HepG2 (cell line): ENCODE measurements around the gene ZNF644. TPM values are rescaled to one million over a fixed set of nuclear protein-coding genes. Genes with fewer than 3 reads are reported as not detected.
A peak's percentile ranks its signal among the peaks of the same experiment; 100 is the strongest.

Experiments
- CHD4 ChIP-seq: fragments of 200-600 bp; sonication (generic); IDR thresholded peaks from 2 replicates; pipeline ENCODE4 v1.7.0; 2017; ENCODE audit warnings: mild to moderate bottlenecking, low read length, borderline replicate concordance
- CREB3 ChIP-seq: sonication (generic); formaldehyde crosslinking; IDR thresholded peaks from 2 replicates; pipeline ENCODE4 v1.5.0; 2020; ENCODE audit warnings: missing genetic modification reagents
- CTCF ChIP-seq: sonication (generic); formaldehyde crosslinking; IDR thresholded peaks from 2 replicates; pipeline ENCODE4 v1.5.0; 2020; ENCODE audit warnings: mild to moderate bottlenecking, missing genetic modification reagents, moderate library complexity
- HDAC6 ChIP-seq: fragments of 200-600 bp; sonication (generic); IDR thresholded peaks from 2 replicates; pipeline ENCODE4 v1.7.0; 2017; ENCODE audit warnings: mild to moderate bottlenecking, antibody characterized with exemption, low read length, low read depth
- HHEX ChIP-seq: IDR thresholded peaks from 2 replicates; pipeline ENCODE4 v1.6.1; 2016; ENCODE audit warnings: control low read depth
- IRF1 ChIP-seq: sonication (generic); formaldehyde crosslinking; IDR thresholded peaks from 2 replicates; pipeline ENCODE4 v1.4.0; 2020; ENCODE audit warnings: low read depth, mild to moderate bottlenecking, missing genetic modification reagents
- KAT2B ChIP-seq: fragments of 150-350 bp; IDR thresholded peaks from 2 replicates; pipeline ENCODE4 v1.6.1; 2014; ENCODE audit warnings: low read depth, low read length, borderline replicate concordance
- KMT2A ChIP-seq: sonication (generic); formaldehyde crosslinking; IDR thresholded peaks from 2 replicates; pipeline ENCODE4 v1.4.0; 2020; ENCODE audit warnings: missing genetic modification reagents
- NFIC ChIP-seq: IDR thresholded peaks from 2 replicates; pipeline ENCODE4 v1.6.1; 2012; ENCODE audit warnings: mild to moderate bottlenecking, low read length, inconsistent platforms
- RXRB ChIP-seq: IDR thresholded peaks from 2 replicates; pipeline ENCODE4 v1.6.1; 2016; ENCODE audit warnings: borderline replicate concordance, missing genetic modification reagents, missing compliant biosample characterization
- SETDB1 ChIP-seq: sonication (generic); formaldehyde crosslinking; IDR thresholded peaks from 2 replicates; pipeline ENCODE4 v1.5.1; 2020; ENCODE audit warnings: missing genetic modification reagents, mild to moderate bottlenecking, borderline replicate concordance
- STAG1 ChIP-seq: sonication (generic); formaldehyde crosslinking; IDR thresholded peaks from 2 replicates; pipeline ENCODE4 v1.4.0; 2020; ENCODE audit warnings: missing genetic modification reagents
- ZBTB34 ChIP-seq: sonication (generic); formaldehyde crosslinking; IDR thresholded peaks from 2 replicates; pipeline ENCODE4 v1.8.0; 2022; ENCODE audit warnings: mild to moderate bottlenecking, missing genetic modification reagents
- ZNF234 ChIP-seq: sonication (generic); formaldehyde crosslinking; conservative IDR thresholded peaks from 2 replicates; pipeline ENCODE4 v1.5.1; 2020; ENCODE audit warnings: mild to moderate bottlenecking, missing genetic modification reagents
- ZNF274 ChIP-seq: sonication (generic); formaldehyde crosslinking; IDR thresholded peaks from 2 replicates; pipeline ENCODE4 v1.5.1; 2020; ENCODE audit warnings: mild to moderate bottlenecking, missing genetic modification reagents
- ZNF446 ChIP-seq: sonication (generic); formaldehyde crosslinking; IDR thresholded peaks from 2 replicates; pipeline ENCODE4 v1.5.0; 2020; ENCODE audit warnings: mild to moderate bottlenecking, missing genetic modification reagents
- ZNF549 ChIP-seq: sonication (generic); formaldehyde crosslinking; IDR thresholded peaks from 2 replicates; pipeline ENCODE4 v1.5.0; 2020; ENCODE audit warnings: missing genetic modification reagents
- ZNF570 ChIP-seq: sonication (generic); formaldehyde crosslinking; IDR thresholded peaks from 2 replicates; pipeline ENCODE4 v1.4.0; 2020; ENCODE audit warnings: mild to moderate bottlenecking, missing genetic modification reagents, borderline replicate concordance
- ZNF646 ChIP-seq: sonication (generic); formaldehyde crosslinking; IDR thresholded peaks from 2 replicates; pipeline ENCODE4 v1.9.0; 2021; ENCODE audit warnings: mild to moderate bottlenecking, missing genetic modification reagents
- polyA plus RNA-seq, 8 experiments: library from polyadenylated mRNA; depleted of rRNA in 3 of 8; stranded (reverse) in 7 of 8; unstranded in 1 of 8; fragments of >200 nt; fragmentation: Illumina TruSeq in 4 of 8; extraction: Trizol in 4 of 8; gene quantifications; 2 replicates each; pipeline versions ENCODE4 v1.2.1 to v1.2.3, GENCODE V29; 2011 to 2016; ENCODE audit warnings: low read depth in 4 of 8, missing spikeins in 1 of 8, mixed read lengths in 1 of 8; ENCODE audit not compliant: insufficient read depth in 1 of 8
- total RNA-seq, 5 experiments: library from RNA; depleted of rRNA; stranded (reverse); fragments of >200 nt; fragmentation: Illumina TruSeq; extraction: Trizol; gene quantifications; 2 replicates each; pipeline ENCODE4 v1.2.3, GENCODE V29; 2016; ENCODE audit warnings: low read depth in 1 of 5

Gene ZNF644
- total and polyA plus RNA-seq, 2 of the 13 experiments (the other 11 are each of a cell fraction or from before 2014, with no cell fraction given), result 17.7 to 51.7 TPM

- TF ChIP-seq ZNF570, result no peak
- no peak for TF ChIP-seq IRF1 (CRISPR knock-in tag)
- no peak for TF ChIP-seq SETDB1 (CRISPR knock-in tag)
- no peak for TF ChIP-seq CTCF
- no peak for TF ChIP-seq CREB3
- no peak for TF ChIP-seq HDAC6
- no peak for TF ChIP-seq ZBTB34
- no peak for TF ChIP-seq ZNF549 (CRISPR knock-in tag)
- no peak for TF ChIP-seq NFIC
- no peak for TF ChIP-seq ZNF646
- TF ChIP-seq KMT2A (CRISPR knock-in tag), result no peak
- no peak for TF ChIP-seq KAT2B
- peak; percentile 66; the same call in 1 of the 2 replicates for TF ChIP-seq RXRB (CRISPR knock-in tag)
- TF ChIP-seq HHEX, result no peak
- TF ChIP-seq STAG1 (CRISPR knock-in tag), result no peak
- no peak for TF ChIP-seq ZNF234 (CRISPR knock-in tag)
- no peak for TF ChIP-seq ZNF446 (CRISPR knock-in tag)
- TF ChIP-seq CHD4, result no peak
- TF ChIP-seq ZNF274 (CRISPR knock-in tag), result no peak
Measured at GRCh38 chr1:91026320-91026719, 4.5 kb upstream of the ZNF644 start (continued).
